GM20000 (cell line): ENCODE results near the gene TLCD2.
"Not testable (repeated sequence)": the region's sequence is repeated elsewhere in the genome, so short reads cannot be mapped to it uniquely, and the experiment has no call there.

Experiments
- DNase-seq: peaks from one replicate; pipeline ENCODE4 v3.0.0; 2012; ENCODE audit warnings: low spot score
- TF ChIP-seq, protein P1 (sequence below): IDR thresholded peaks from 2 replicates; pipeline ENCODE4 v1.5.1; 2012; ENCODE audit warnings: mild to moderate bottlenecking, control low read depth; ENCODE audit errors: extremely low read depth, missing control alignments

TLCD2 gene

DNA sequence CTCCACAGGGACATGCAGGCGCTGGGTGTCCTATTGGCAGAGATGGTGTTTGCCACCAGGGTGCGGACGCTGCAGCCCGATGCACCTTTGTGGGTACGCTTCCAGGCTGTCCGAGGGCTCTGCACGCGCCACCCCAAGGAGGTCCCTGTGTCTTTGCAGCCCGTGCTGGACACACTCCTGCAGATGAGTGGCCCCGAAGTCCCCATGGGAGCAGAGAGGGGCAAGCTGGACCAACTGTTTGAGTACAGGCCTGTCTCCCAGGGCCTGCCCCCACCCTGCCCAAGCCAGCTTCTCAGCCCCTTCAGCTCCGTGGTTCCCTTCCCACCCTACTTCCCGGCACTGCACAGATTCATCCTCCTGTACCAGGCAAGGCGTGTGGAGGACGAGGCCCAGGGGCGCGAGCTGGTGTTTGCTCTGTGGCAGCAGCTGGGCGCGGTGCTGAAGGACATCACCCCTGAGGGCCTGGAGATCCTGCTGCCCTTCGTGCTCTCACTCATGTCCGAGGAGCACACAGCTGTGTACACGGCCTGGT is 17.1 kb upstream of the TLCD2 start:
- TF ChIP-seq, protein P1, sequence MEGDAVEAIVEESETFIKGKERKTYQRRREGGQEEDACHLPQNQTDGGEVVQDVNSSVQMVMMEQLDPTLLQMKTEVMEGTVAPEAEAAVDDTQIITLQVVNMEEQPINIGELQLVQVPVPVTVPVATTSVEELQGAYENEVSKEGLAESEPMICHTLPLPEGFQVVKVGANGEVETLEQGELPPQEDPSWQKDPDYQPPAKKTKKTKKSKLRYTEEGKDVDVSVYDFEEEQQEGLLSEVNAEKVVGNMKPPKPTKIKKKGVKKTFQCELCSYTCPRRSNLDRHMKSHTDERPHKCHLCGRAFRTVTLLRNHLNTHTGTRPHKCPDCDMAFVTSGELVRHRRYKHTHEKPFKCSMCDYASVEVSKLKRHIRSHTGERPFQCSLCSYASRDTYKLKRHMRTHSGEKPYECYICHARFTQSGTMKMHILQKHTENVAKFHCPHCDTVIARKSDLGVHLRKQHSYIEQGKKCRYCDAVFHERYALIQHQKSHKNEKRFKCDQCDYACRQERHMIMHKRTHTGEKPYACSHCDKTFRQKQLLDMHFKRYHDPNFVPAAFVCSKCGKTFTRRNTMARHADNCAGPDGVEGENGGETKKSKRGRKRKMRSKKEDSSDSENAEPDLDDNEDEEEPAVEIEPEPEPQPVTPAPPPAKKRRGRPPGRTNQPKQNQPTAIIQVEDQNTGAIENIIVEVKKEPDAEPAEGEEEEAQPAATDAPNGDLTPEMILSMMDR, result no peak
- DNase-seq, result no peak

DNA sequence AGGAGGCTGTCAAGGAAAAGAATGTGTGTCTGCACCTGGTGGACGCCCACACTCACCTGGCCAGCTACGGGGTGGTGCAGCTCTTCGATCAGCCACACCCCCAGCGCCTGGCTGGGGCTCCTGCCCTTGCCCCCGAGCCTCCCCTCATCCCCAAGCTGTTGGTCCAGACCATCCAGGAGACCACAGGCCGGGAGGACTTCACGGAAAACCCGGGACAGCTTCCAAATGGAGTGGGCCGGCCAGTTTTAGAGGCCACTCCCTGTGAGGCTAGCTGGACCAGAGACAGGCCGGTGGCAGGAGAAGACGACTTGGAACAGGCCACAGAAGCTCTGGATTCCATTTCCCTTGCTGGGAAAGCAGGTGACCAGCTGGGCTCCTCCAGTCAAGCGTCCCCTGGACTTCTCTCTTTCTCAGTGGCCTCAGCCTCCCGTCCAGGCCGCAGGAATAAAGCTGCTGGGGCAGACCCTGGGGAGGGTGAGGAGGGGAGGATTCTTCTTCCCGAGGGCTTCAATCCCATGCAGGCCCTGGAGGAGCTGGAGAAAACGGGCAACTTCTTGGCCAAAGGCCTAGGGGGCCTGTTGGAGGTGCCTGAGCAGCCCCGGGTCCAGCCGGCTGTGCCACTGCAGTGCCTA is 16.6 kb upstream of the TLCD2 start:
- no peak for DNase-seq
- TF ChIP-seq, protein P1, result no peak

DNA sequence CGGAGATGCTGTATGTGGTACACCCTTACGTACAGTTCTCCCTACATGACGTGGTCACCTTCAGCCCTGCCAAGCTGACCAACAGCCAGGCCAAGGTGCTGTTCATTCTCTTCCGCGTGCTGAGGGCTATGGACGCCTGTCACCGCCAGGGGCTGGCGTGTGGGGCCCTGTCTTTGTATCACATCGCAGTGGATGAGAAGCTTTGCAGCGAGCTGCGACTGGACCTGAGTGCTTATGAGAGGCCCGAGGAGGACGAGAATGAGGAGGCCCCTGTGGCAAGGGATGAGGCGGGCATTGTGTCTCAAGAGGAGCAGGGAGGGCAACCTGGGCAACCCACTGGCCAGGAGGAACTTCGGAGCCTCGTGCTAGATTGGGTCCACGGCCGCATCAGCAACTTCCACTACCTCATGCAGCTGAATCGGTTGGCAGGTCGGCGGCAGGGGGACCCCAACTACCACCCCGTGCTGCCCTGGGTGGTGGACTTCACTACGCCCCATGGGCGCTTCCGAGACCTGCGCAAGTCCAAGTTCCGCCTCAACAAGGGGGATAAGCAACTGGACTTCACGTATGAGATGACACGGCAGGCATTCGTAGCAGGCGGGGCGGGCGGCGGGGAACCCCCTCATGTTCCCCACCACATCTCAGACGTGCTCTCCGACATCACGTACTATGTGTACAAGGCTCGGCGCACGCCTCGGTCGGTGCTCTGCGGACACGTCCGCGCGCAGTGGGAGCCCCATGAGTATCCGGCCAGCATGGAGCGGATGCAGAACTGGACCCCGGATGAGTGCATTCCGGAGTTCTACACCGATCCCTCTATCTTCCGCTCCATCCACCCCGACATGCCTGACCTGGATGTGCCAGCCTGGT is 15.7 kb upstream of the TLCD2 start:
- no peak for DNase-seq
- TF ChIP-seq, protein P1, result no peak

DNA sequence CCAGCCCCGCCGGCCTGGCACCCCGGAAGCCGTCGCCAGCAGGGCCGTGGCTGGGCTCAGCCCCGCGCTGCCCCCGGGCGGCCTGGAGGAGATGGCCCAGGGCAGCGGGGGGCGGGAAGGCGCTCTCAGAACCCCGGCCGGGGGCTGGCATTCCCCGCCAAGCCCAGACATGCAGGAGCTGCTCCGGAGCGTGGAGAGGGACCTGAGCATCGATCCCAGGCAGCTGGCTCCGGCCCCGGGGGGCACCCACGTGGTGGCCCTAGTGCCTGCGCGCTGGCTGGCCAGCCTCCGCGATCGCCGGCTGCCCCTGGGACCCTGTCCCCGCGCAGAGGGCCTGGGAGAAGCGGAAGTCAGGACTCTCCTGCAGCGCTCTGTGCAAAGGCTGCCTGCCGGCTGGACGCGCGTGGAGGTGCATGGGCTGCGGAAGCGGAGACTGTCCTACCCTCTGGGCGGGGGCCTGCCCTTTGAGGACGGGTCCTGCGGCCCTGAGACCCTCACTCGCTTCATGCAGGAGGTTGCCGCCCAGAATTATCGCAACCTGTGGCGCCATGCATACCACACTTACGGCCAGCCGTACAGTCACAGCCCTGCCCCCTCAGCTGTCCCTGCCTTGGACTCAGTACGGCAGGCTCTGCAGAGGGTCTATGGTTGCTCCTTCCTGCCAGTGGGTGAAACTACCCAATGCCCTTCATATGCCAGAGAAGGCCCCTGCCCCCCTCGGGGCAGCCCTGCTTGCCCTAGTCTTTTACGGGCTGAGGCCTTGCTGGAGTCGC is 14.9 kb upstream of the TLCD2 start:
- no peak for DNase-seq
- TF ChIP-seq, protein P1, result no peak

DNA sequence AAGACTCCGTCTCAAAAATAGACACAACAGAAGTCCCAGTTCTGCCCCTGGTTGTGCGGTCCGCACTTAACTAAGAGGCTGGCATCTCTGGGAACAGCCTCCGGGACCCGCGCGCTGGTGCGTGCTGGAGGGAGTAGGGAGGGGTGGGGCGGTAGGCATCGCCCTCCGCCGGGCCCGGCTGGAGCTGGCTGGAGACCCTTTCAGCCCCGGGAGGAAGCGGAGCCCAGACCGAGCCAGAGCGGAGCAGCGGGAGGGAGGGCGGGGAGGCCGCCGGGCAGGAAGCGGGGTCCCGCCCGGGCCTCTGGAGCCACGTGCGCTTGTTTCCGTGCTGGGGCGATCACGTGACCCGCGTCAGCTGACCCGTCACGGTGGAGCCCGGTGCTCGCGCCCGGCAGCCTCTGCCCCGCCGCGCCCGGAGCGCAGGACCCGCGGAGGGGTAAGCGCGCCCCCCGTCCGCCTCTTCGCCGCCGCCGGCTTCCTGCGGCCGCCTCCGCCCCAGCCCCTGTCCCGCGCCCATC is 14.2 kb upstream of the TLCD2 start, which contains the start of gene WDR81:
Gene WDR81 (plus strand): TSS at position 354 of the 518 bp plus-strand sequence. CDS start 256 bp downstream, outside the sequence.
- TF ChIP-seq, protein P1, result no peak
- peak; percentile 97 for DNase-seq

DNA sequence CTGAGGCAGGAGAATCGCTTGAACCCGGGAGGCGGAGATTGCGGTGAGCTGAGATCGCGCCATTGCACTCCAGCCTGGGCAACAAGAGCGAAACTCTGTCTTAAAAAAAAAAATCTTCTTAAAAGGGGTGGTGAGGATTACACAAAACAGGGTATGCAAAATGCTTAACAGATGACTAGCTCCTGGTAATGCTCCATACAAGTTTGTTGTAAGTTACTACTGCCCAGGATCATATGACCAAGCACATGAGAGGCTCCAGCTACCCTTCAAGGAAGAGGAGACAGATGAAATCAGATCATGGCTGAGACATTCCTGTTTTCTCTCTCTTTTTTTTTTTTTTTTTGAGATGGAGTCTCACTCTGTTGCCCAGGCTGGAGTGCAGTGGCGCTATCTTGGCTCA is 11.8 kb upstream of the TLCD2 start:
- DNase-seq, result not testable (repeated sequence)

DNA sequence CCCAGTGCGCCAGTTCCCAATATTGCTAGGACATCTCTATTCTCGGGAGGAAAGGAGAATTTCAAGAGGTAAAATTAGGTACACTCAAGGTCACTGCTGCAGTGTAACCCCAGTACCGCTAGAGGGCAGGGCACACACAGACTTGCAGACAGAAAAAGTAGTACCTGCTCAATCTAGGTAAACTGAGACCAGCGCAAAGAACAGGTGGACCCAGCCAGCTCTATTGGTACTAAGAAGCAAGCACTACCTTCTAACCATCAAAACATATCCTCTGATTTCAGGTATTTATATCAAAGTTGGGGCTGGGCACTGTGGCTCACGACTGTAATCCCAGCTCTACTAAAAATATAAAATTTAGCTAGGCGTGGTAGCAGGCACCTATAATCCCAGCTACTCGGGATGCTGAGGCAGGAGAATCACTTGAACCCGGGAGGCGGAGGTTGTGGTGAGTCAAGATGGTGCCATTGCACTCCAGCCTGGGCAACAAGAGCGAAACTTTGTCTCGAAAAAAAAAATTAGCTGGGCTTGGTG is 10.7 kb upstream of the TLCD2 start:
- TF ChIP-seq, protein P1, result peak; percentile 96
- DNase-seq, result peak; percentile 59
